H1 (cell line): Measurements from ENCODE around the gene MAN2A1. TPM values are rescaled to one million over a fixed set of nuclear protein-coding genes. Genes with fewer than 3 reads are reported as not detected.

Experiments used
- CTCF ChIA-PET: fragments of 300-600 bp; sonication (Branson Sonifier 250); formaldehyde crosslinking; loops from one replicate; lab custom pipeline; 2021; ENCODE audit not compliant: partially characterized antibody; lab: Charles Lee
- POLR2A ChIA-PET: fragments of 300-600 bp; sonication (Branson Sonifier 250); formaldehyde crosslinking; loops from one replicate; lab custom pipeline; 2021; ENCODE audit warnings: inconsistent platforms; ENCODE audit not compliant: partially characterized antibody; lab: Charles Lee
- DNase-seq, 2 experiments: peaks; one replicate each; pipeline versions ENCODE4 v3.0.0 to v3.0.0-alpha.2; 2010 to 2022; ENCODE audit warnings: low spot score in 2 of 2, low read depth in 1 of 2, mixed read lengths in 1 of 2
- FAIRE-seq: peaks from 2 replicates; lab custom pipeline; 2011; peaks lifted over from hg19 to GRCh38; lab: Jason Lieb, UNC
- H2AFZ ChIP-seq: 2 replicates; pipeline ENCODE4 v1.8.1; 2012; ENCODE audit warnings: low read length, inconsistent platforms
- H2AK5ac ChIP-seq: 2 replicates; pipeline ENCODE4 v1.6.1; 2013; ENCODE audit warnings: low read depth, low read length
- H2BK120ac ChIP-seq: replicated peaks from 2 replicates; pipeline ENCODE3; 2013; ENCODE audit warnings: low read depth, low read length, inconsistent platforms
- H2BK12ac ChIP-seq: 2 replicates; pipeline ENCODE4 v1.6.1; 2013; ENCODE audit warnings: low read depth, low read length
- H2BK15ac ChIP-seq: 2 replicates; pipeline ENCODE4 v1.6.1; 2013; ENCODE audit warnings: low read length
- H2BK20ac ChIP-seq: 2 replicates; pipeline ENCODE4 v1.6.1; 2013; ENCODE audit warnings: low read length
- H2BK5ac ChIP-seq: 2 replicates; pipeline ENCODE4 v1.6.1; 2013; ENCODE audit warnings: low read depth, low read length
- H3K14ac ChIP-seq: 2 replicates; pipeline ENCODE4 v1.6.1; 2013; ENCODE audit warnings: inconsistent platforms; ENCODE audit not compliant: insufficient read length
- H3K18ac ChIP-seq: 2 replicates; pipeline ENCODE4 v1.6.1; 2013; ENCODE audit warnings: low read length; ENCODE audit errors: extremely low read depth
- H3K23ac ChIP-seq: 2 replicates; pipeline ENCODE4 v1.6.1; 2013; ENCODE audit warnings: inconsistent platforms; ENCODE audit not compliant: insufficient read length
- H3K23me2 ChIP-seq: 2 replicates; pipeline ENCODE4 v1.6.1; 2013; ENCODE audit warnings: low read depth, low read length
- H3K27ac ChIP-seq: 2 replicates; pipeline ENCODE4 v1.6.1; 2011; ENCODE audit warnings: low read depth, low read length, inconsistent platforms
- H3K27me3 ChIP-seq, 4 experiments: replicated peaks in 1 of 4; 1 replicate in 1 of 4; 2 replicates in 3 of 4; pipeline versions ENCODE4 v1.6.1 to v1.8.1; 2011 to 2013; ENCODE audit warnings: low read length in 3 of 4, mild to moderate bottlenecking in 3 of 4, inconsistent platforms in 2 of 4, mixed read lengths in 2 of 4, moderate library complexity in 1 of 4; ENCODE audit not compliant: control insufficient read depth in 3 of 4, insufficient read depth in 3 of 4; ENCODE audit errors: extremely low read depth in 1 of 4
- H3K36me3 ChIP-seq, 4 experiments: 2 replicates each; pipeline versions ENCODE4 v1.6.1 to v1.8.1; 2011 to 2013; ENCODE audit warnings: mild to moderate bottlenecking in 4 of 4, low read length in 3 of 4, moderate library complexity in 2 of 4, control low read depth in 1 of 4, inconsistent platforms in 1 of 4; ENCODE audit not compliant: insufficient read depth in 4 of 4, control insufficient read depth in 2 of 4
- H3K4ac ChIP-seq: replicated peaks from 2 replicates; pipeline ENCODE3; 2013; ENCODE audit warnings: low read length, low read depth, mixed read lengths, inconsistent platforms; ENCODE audit not compliant: insufficient read length
- H3K4me1 ChIP-seq, 4 experiments: replicated peaks in 1 of 4; 1 replicate in 1 of 4; 2 replicates in 3 of 4; pipeline versions ENCODE4 v1.6.1 to v1.8.1; 2011 to 2013; ENCODE audit warnings: low read length in 3 of 4, inconsistent platforms in 2 of 4, mixed read lengths in 1 of 4; ENCODE audit not compliant: insufficient read depth in 4 of 4, control insufficient read depth in 3 of 4
- H3K4me2 ChIP-seq, 2 experiments: 2 replicates each; pipeline versions ENCODE4 v1.6.1 to v1.8.1; 2011 to 2013; ENCODE audit warnings: low read depth in 2 of 2, low read length in 2 of 2, control low read depth in 1 of 2, inconsistent platforms in 1 of 2, mild to moderate bottlenecking in 1 of 2; ENCODE audit not compliant: insufficient read depth in 1 of 2
- H3K4me3 ChIP-seq, 4 experiments: fragments of 200-600, 300-600 bp in 1 of 4; sonication (generic), shearing (Covaris generic), sonication (Bioruptor Twin) in 1 of 4; 2 replicates each; pipeline versions ENCODE4 v1.5.1 to v1.8.1; 2011 to 2016; ENCODE audit warnings: low read length in 4 of 4, low read depth in 3 of 4, control low read depth in 2 of 4, inconsistent platforms in 2 of 4, mild to moderate bottlenecking in 2 of 4, mixed read lengths in 1 of 4, moderate library complexity in 1 of 4; ENCODE audit not compliant: insufficient read depth in 2 of 4; ENCODE audit errors: extremely low read depth in 1 of 4
- H3K56ac ChIP-seq: replicated peaks from 2 replicates; pipeline ENCODE3; 2013; ENCODE audit warnings: low read depth, mild to moderate bottlenecking, mixed read lengths, low read length, inconsistent platforms; ENCODE audit not compliant: insufficient read length
- H3K79me1 ChIP-seq: 2 replicates; pipeline ENCODE4 v1.6.1; 2013; ENCODE audit warnings: low read depth, low read length, control low read depth
- H3K79me2 ChIP-seq, 2 experiments: 2 replicates each; pipeline versions ENCODE4 v1.6.1 to v1.8.1; 2012 to 2013; ENCODE audit warnings: low read length in 2 of 2, mild to moderate bottlenecking in 2 of 2, inconsistent platforms in 1 of 2; ENCODE audit not compliant: insufficient read depth in 2 of 2, control insufficient read depth in 1 of 2
- H3K9ac ChIP-seq, 4 experiments: replicated peaks in 1 of 4; 1 replicate in 1 of 4; 2 replicates in 3 of 4; pipeline versions ENCODE4 v1.6.1 to v1.8.1; 2011 to 2013; ENCODE audit warnings: low read depth in 3 of 4, low read length in 3 of 4, control low read depth in 2 of 4, mild to moderate bottlenecking in 2 of 4, moderate library complexity in 2 of 4, inconsistent platforms in 1 of 4; ENCODE audit errors: extremely low read depth in 1 of 4
- H3K9me3 ChIP-seq, 2 experiments: 2 replicates each; pipeline versions ENCODE4 v1.6.1 to v1.8.1; 2012 to 2013; ENCODE audit warnings: mild to moderate bottlenecking in 2 of 2, moderate library complexity in 2 of 2, control low read depth in 1 of 2, inconsistent platforms in 1 of 2, low read depth in 1 of 2, low read length in 1 of 2, mixed read lengths in 1 of 2; ENCODE audit not compliant: insufficient read depth in 2 of 2
- H4K20me1 ChIP-seq, 2 experiments: replicated peaks in 1 of 2; 2 replicates each; pipeline versions ENCODE3 to v1.8.1; 2011 to 2013; ENCODE audit warnings: inconsistent platforms in 2 of 2, low read length in 2 of 2, mild to moderate bottlenecking in 1 of 2; ENCODE audit not compliant: insufficient read depth in 2 of 2, control insufficient read depth in 1 of 2
- H4K5ac ChIP-seq: 2 replicates; pipeline ENCODE4 v1.6.1; 2013; ENCODE audit warnings: low read length, low read depth, mixed read lengths, inconsistent platforms; ENCODE audit not compliant: insufficient read length
- H4K8ac ChIP-seq: 2 replicates; pipeline ENCODE4 v1.8.0; 2013; ENCODE audit warnings: mild to moderate bottlenecking, moderate library complexity, low read length, inconsistent platforms; ENCODE audit not compliant: insufficient read depth; ENCODE audit errors: extremely low read depth
- H4K91ac ChIP-seq: replicated peaks from 2 replicates; pipeline ENCODE3; 2013; ENCODE audit warnings: low read length, mixed read lengths, inconsistent platforms; ENCODE audit not compliant: insufficient read length
- BACH1 ChIP-seq: IDR thresholded peaks from 2 replicates; pipeline ENCODE4 v1.6.1; 2012; ENCODE audit warnings: low read length, improper control_type of control experiment
- CBX8 ChIP-seq: fragments of 300-800, 300-1000 bp; sonication (generic); IDR thresholded peaks from 2 replicates; pipeline ENCODE4 v1.7.1; 2016; ENCODE audit warnings: low read depth, low read length, borderline replicate concordance
- E2F6 ChIP-seq: IDR thresholded peaks from 2 replicates; pipeline ENCODE4 v1.6.1; 2012; ENCODE audit warnings: inconsistent platforms
- JUN ChIP-seq: IDR thresholded peaks from 2 replicates; pipeline ENCODE4 v1.6.1; 2011; ENCODE audit warnings: low read depth, mild to moderate bottlenecking, improper control_type of control experiment, low read length
- KDM1A ChIP-seq: fragments of 200-600, 300-600 bp; sonication (generic); IDR thresholded peaks from 2 replicates; pipeline ENCODE4 v1.7.1; 2016; ENCODE audit warnings: mild to moderate bottlenecking, low read length, borderline replicate concordance
- MAX ChIP-seq: IDR thresholded peaks from 2 replicates; pipeline ENCODE4 v1.6.1; 2012; ENCODE audit warnings: inconsistent platforms
- RAD21 ChIP-seq, 2 experiments: IDR thresholded peaks in 1 of 2; conservative IDR thresholded peaks in 1 of 2; 2 replicates each; pipeline ENCODE4 v1.6.1; 2011; ENCODE audit warnings: low read depth in 2 of 2, low read length in 2 of 2, improper control_type of control experiment in 1 of 2, inconsistent platforms in 1 of 2, mild to moderate bottlenecking in 1 of 2, moderate library complexity in 1 of 2
- SIX5 ChIP-seq: IDR thresholded peaks from 2 replicates; pipeline ENCODE4 v1.6.1; 2011; ENCODE audit warnings: mild to moderate bottlenecking, low read depth, low read length
- SUZ12 ChIP-seq: fragments of 200-600 bp; sonication (generic); IDR thresholded peaks from 2 replicates; pipeline ENCODE4 v1.6.1; 2012; ENCODE audit warnings: mild to moderate bottlenecking, inconsistent platforms, low read length, moderate library complexity, mixed read lengths
- TAF1 ChIP-seq: IDR thresholded peaks from 2 replicates; pipeline ENCODE4 v1.6.1; 2011; ENCODE audit warnings: mild to moderate bottlenecking, low read depth, low read length
- TAF7 ChIP-seq: optimal IDR thresholded peaks from 2 replicates; pipeline ENCODE3; 2011; ENCODE audit warnings: low read depth, mild to moderate bottlenecking, inconsistent platforms, low read length, moderate library complexity, borderline replicate concordance
- TBP ChIP-seq: IDR thresholded peaks from 2 replicates; pipeline ENCODE4 v1.6.1; 2011; ENCODE audit warnings: low read depth, low read length, improper control_type of control experiment
- WGBS, 2 experiments: shearing (Covaris generic) in 1 of 2; methylation state at CpG; one replicate each; pipeline versions ENCODE4 v1.1.6 to v1.1.7; 2013 to 2015; ENCODE audit warnings: low lambda C conversion rate in 2 of 2, mixed read lengths in 2 of 2, inconsistent platforms in 1 of 2, low coverage in 1 of 2, missing lambda C conversion rate in 1 of 2; ENCODE audit not compliant: insufficient replicate concordance in 2 of 2, insufficient coverage in 1 of 2, insufficient read length in 1 of 2; ENCODE audit errors: extremely low coverage in 1 of 2, missing lambda C conversion rate in 1 of 2; 5-methylcytosine and 5-hydroxymethylcytosine counted together
- polyA plus RNA-seq, 7 experiments: library from polyadenylated mRNA; depleted of rRNA in 3 of 7; stranded (reverse) in 5 of 7; unstranded in 2 of 7; fragments of >200 nt in 5 of 7; fragments of 200-250 nt in 2 of 7; gene quantifications; 1 replicate in 5 of 7; 2 replicates in 1 of 7; 4 replicates in 1 of 7; pipeline versions ENCODE4 v1.2.1 to v1.2.3, GENCODE V29; 2011 to 2013; ENCODE audit warnings: missing spikeins in 2 of 7, mixed read lengths in 2 of 7
- total RNA-seq: library from RNA; stranded (reverse); fragmentation: NEBNext Ultra II Directional; extraction: Animal tissue kit (Norgen Biotek cat#: 25700); gene quantifications from 2 replicates; pipeline ENCODE4 v1.2.1, GENCODE V29; 2021

Gene MAN2A1
- total and polyA plus RNA-seq, 2 of the 8 experiments (the other 6 are each of a cell fraction or from before 2014, with no cell fraction given) = 29.1 to 102 TPM

GRCh38 chr5:109900911-109901627 lies 211.3 kb downstream of the MAN2A1 start:
- Histone ChIP-seq H3K14ac (no peak overlapping the region), H3K4ac (no peak overlapping the region), H3K79me2 (no peaks in the 10 kb centered on the region), H4K20me1 (no peaks in the 10 kb centered on the region), H3K36me3 (no peaks in the 10 kb centered on the region), H3K27ac (no peak overlapping the region), H3K23ac (no peak overlapping the region), H3K27me3 (no peaks in the 10 kb centered on the region), H3K4me1 (no peaks in the 10 kb centered on the region), H2BK12ac (no peak overlapping the region), H3K18ac (no peak overlapping the region), H3K9me3 (no peaks in the 10 kb centered on the region), H2BK120ac (no peak overlapping the region), H3K9ac (no peak overlapping the region), H3K56ac (no peak overlapping the region), H4K8ac (no peak overlapping the region), H4K5ac (no peak overlapping the region), H3K4me3 (no peak overlapping the region), H2BK20ac (no peak overlapping the region), H2BK5ac (no peak overlapping the region), H2AFZ (no peak overlapping the region), H3K79me1 (no peaks in the 10 kb centered on the region), H2BK15ac (no peak overlapping the region), H2AK5ac (no peak overlapping the region), H3K23me2 (no peaks in the 10 kb centered on the region), H3K4me2 (no peak overlapping the region), H4K91ac (no peak overlapping the region)
- no peak for DNase-seq
- FAIRE-seq = no peak
- ChIA-PET CTCF (no interaction called here), POLR2A (no interaction called here)
- 90% methylated on average over 3 of the region's 3 CpGs; no CpG with 5 or more reads in 1 of the 2 experiments for WGBS, 2 experiments
- TF ChIP-seq TAF7 = no peak
- TF ChIP-seq JUN = no peak
- TF ChIP-seq TAF1 = no peak
- TF ChIP-seq BACH1 = no peak
- TF ChIP-seq TBP = no peak
- TF ChIP-seq CBX8 = no peak
- TF ChIP-seq SUZ12 = no peak
- no peak for TF ChIP-seq KDM1A
- TF ChIP-seq MAX = no peak
- no peak for TF ChIP-seq SIX5
- TF ChIP-seq RAD21 (IDR thresholded peaks at IDR 0.05 in 1 of 2, conservative IDR thresholded peaks at IDR 0.05 in 1 of 2; ENCODE audit: low read depth in 2 of 2, low read length in 2 of 2) = no peak
- TF ChIP-seq E2F6 = no peak
